GM13977 (cell line): Measurements from ENCODE around the gene FRMD4A.

Source experiments
- DNase-seq: peaks from one replicate; pipeline ENCODE4 v3.0.0; 2012; ENCODE audit warnings: low spot score
- in situ Hi-C: fragments of 300-500 bp; cut with MboI; formaldehyde crosslinking; loops from one replicate; pipeline ENCODE4 v1.12.0; 2022; ENCODE audit warnings: low sequenced_read_pairs, low pct_unique_long_range_greater_than_20kb, mixed read lengths, inconsistent platforms; ENCODE audit not compliant: unreplicated experiment
- TF ChIP-seq, protein P1 (sequence below): IDR thresholded peaks from 2 replicates; pipeline ENCODE4 v1.5.1; 2012; ENCODE audit warnings: mild to moderate bottlenecking, control low read depth; ENCODE audit not compliant: insufficient read depth; ENCODE audit errors: extremely low read depth, missing control alignments

Gene FRMD4A

DNA sequence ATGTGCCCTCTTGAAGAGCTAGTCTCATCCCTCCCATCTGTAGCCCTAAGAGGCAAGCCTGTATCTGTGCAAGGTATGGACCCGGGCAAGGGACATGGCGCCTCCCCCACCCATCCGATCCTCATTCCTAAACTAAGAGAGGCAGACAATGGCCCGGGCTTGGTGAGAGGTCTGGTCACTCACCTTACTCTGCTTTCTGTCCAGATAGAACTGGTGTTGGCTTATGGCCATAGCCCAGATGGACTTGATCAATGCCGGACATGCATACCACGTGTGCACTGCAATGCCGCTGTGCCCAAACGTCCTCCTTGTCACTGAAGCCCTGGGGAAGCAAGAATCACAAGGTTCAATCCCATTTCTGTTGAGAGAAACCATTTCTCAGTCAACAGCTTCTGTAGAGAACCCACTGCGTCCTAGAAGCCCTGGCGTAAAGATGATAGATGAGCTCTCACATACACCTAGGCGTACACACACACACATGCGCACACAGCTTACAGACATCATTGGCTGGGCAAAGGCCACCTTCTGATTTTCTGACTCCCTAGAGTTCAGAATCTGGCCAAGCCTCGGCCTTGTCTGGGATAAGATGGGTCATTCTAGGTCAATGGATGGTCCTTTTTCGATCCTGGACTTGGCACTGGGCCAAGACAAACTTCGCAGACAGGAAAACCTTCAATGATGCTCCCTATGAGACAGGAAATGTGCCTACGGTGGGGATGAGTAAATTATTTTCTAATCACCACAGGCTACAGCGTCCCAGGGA lies 629.4 kb downstream of the FRMD4A start:
- in situ Hi-C loops: no loop called here
- no peak for DNase-seq
- TF ChIP-seq, protein P1, sequence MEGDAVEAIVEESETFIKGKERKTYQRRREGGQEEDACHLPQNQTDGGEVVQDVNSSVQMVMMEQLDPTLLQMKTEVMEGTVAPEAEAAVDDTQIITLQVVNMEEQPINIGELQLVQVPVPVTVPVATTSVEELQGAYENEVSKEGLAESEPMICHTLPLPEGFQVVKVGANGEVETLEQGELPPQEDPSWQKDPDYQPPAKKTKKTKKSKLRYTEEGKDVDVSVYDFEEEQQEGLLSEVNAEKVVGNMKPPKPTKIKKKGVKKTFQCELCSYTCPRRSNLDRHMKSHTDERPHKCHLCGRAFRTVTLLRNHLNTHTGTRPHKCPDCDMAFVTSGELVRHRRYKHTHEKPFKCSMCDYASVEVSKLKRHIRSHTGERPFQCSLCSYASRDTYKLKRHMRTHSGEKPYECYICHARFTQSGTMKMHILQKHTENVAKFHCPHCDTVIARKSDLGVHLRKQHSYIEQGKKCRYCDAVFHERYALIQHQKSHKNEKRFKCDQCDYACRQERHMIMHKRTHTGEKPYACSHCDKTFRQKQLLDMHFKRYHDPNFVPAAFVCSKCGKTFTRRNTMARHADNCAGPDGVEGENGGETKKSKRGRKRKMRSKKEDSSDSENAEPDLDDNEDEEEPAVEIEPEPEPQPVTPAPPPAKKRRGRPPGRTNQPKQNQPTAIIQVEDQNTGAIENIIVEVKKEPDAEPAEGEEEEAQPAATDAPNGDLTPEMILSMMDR: no peak

DNA sequence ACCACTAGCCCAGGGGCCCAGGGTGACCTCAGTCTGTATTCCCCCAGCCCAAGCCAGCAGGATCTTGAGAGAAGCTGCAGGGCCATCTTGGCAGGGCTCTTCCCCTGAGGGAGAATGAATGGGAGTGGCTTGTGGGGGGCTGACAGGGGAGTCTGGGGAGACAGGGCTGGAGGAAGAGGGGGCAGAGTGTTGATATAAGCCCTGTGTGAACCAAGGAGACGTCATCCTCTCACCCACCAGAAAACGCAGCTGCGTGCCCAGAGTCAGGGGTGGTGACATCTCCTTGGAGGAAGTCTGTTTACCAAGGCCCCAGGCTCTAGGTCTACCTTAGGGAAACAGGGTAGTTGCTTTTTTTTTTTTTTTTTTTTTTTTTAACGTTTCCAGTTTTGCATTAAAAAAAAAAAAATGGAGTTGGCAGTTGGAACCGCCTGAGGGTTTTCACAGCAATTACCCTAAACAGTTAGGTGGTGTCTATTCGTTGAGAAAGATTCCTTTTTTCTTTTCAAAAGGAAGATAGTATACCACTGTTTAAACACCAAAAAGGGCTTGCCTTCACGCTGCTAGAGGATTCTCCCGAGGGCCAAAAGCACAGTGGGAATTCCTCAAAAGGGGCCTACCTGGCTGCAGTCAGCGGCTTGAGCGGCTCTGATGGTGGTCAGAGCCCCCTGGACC lies 630.1 kb downstream of the FRMD4A start:
- in situ Hi-C loops: no loop called here
- DNase-seq: no peak
- TF ChIP-seq, protein P1: no peak

DNA sequence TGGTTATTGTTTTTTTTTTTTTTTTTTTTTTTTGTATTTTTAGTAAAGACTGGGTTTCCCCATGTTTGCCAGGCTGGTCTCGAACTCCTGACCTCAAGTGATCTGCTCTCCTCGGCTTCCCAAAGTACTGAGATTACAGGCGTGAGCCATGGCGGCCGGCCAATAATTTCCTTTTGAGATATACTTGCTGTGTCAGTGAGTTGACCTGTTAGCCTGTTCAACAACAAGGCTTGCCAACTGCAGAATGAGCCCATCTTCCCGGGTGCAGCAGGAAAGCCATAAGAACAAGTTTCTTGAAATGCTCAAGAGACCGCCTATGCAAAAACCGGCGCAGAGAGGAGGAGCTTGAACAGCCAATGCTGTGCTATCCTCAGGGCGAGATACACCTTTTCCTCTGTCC lies 631.5 kb downstream of the FRMD4A start:
- TF ChIP-seq, protein P1: no peak
- no peak for DNase-seq
- in situ Hi-C loops: no loop called here

DNA sequence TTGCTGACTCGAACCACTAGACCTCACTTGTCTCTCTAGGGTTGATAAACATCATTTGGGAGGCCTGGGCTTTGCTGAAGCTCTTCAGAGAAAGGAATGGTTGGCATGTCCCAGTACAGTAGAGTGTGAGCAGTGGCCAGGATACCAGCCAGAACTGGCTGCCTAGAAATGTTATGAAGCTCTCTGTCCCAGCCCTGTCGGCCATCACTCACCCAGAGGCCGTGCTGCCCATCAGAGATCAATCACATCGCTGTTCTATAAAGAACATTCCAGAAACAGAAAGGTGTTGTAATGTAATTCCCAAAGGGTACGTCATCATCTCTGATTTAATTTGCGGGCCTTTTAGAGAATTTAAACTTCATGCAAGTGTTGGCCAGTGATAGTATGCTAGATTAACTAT lies 632.5 kb downstream of the FRMD4A start:
- DNase-seq: no peak
- TF ChIP-seq, protein P1: no peak
- in situ Hi-C loops: no loop called here

DNA sequence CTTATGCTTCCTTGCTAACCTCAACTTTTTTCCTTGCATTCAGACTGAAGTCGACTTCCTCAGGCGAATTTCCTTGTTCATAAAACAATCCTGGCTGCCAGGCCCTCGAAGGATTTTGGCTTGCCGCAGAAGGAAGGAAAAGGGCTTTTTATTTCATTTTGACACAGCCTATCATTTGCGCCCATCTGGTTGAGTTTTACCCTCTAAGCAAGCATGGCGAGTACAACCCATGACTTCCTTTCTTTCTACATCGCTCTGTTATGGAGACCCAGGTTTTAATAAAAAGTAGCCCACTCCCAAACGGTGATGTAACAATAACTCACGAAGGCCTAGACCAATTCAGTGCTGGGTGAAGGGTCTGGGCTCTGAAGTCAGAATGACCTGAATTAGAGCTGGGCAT lies 634.7 kb downstream of the FRMD4A start:
- in situ Hi-C loops: no loop called here
- no peak for DNase-seq
- TF ChIP-seq, protein P1: no peak

DNA sequence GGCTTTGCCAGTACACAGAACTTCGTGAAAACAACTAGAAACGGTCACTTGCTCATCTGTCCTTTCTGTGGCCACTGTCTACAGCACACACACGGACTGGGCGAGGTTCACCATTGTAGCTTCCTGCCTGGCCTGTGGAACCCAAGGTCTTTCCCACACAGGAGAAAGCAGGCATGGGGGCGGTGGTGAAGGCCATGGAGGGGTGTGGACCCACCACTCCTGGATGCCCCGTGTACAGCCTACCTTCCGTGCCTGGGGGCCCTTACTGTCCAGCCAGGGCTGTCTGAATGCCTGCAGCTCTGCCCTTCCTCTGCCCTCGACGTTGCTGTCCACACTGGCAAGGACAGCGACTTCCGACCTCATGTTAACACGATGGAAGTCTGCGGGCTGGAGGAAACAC lies 635.1 kb downstream of the FRMD4A start:
- in situ Hi-C loops: no loop called here
- TF ChIP-seq, protein P1: no peak
- no peak for DNase-seq
